Vagina (tissue), 2 donors: ENCODE data around the gene TOX3. TPM values are rescaled to one million over a fixed set of nuclear protein-coding genes. Genes with fewer than 3 reads are reported as not detected.

ENCODE experiments used
- DNase-seq, 2 donors: peaks; one replicate each; pipeline ENCODE4 v3.0.0-alpha.2; 2017; ENCODE audit errors: extremely low spot score in 2 of 2
- H3K27ac ChIP-seq: fragments of 200-600 bp; sonication (generic); one replicate; pipeline ENCODE4 v1.5.1; 2019
- H3K27me3 ChIP-seq: fragments of 200-600 bp; sonication (generic); one replicate; pipeline ENCODE4 v1.5.1; 2019
- H3K36me3 ChIP-seq, 2 donors: fragments of 200-600 bp; sonication (generic); one replicate each; pipeline ENCODE4 v1.5.1; 2017 to 2019
- H3K4me1 ChIP-seq: fragments of 200-600 bp; sonication (generic); one replicate; pipeline ENCODE4 v1.5.1; 2019
- H3K4me3 ChIP-seq, 2 donors: fragments of 200-600 bp; sonication (generic); 1 replicate in 1 of 2; 2 replicates in 1 of 2; pipeline ENCODE4 v1.5.1; 2016 to 2019
- H3K9me3 ChIP-seq: fragments of 200-600 bp; sonication (generic); one replicate; pipeline ENCODE4 v1.5.1; 2019
- POLR2A ChIP-seq, 2 donors: fragments of 450-650 bp; IDR thresholded peaks; one replicate each; pipeline ENCODE4 v1.6.1; 2017; ENCODE audit warnings: antibody characterized with exemption in 2 of 2, mild to moderate bottlenecking in 2 of 2, moderate library complexity in 2 of 2
- POLR2AphosphoS5 ChIP-seq, 2 donors: sonication (generic); formaldehyde crosslinking; IDR thresholded peaks; one replicate each; pipeline ENCODE4 v1.9.0; 2017; ENCODE audit warnings: antibody characterized with exemption in 2 of 2, mild to moderate bottlenecking in 2 of 2, low read depth in 1 of 2; ENCODE audit not compliant: insufficient read depth in 1 of 2
- intact Hi-C: fragments of 100-400 bp; cut with DNase I; formaldehyde crosslinking; loops from one replicate; pipeline ENCODE4 v1.15.1; 2023
- total RNA-seq: library from RNA; depleted of rRNA; stranded (reverse); fragments of >200 nt; gene quantifications from one replicate; pipeline ENCODE4 v1.2.3, GENCODE V29; 2016
- TF ChIP-seq, protein P1 (sequence below), 3 experiments: fragments of 450-650 bp in 2 of 3; fragments of 200-600 bp in 1 of 3; sonication (generic) in 1 of 3; IDR thresholded peaks; one replicate each; pipeline ENCODE4 v1.5.1; 2017 to 2019; ENCODE audit warnings: antibody characterized with exemption in 3 of 3, mild to moderate bottlenecking in 2 of 3, moderate library complexity in 2 of 3

Gene TOX3
- total RNA-seq, 1 donor from 2014 or later, result 1.2 TPM

DNA sequence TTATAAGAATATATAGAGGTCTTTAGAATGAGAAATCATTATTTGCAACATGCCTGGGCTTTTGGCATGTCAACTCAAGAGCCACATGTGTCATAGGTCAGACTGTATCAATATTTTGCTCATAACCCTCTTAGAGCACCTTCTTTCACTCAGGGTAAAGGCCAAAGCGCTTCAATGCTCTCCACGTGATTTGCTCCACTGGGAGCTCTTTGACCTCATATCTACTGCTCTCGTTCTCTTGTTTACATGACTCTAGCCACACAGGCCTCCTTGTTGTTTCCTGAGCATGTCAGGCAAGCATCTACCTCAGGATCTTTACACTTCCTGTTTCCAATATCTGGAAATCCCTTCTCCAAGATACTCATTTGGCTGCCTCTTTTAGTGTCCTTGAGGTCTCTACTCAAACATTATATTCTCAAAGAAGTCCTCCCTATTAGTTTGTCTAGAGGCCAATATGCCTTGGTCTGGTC, 148.4 kb downstream of the TOX3 start:
- H3K27me3 ChIP-seq, result no peaks in the 10 kb centered on the region
- no peaks in the 10 kb centered on the region for H3K9me3 ChIP-seq
- H3K27ac ChIP-seq, result no peak overlapping the region
- H3K4me3 ChIP-seq, result no peak overlapping the region
- intact Hi-C loops, result no loop called here
- no peaks in the 10 kb centered on the region for H3K4me1 ChIP-seq
- DNase-seq, result no peak
- no peak for TF ChIP-seq POLR2AphosphoS5 (IDR thresholded peaks at IDR 0.05; ENCODE audit: insufficient read depth in 1 of 2, low read depth in 1 of 2)
- TF ChIP-seq POLR2A (IDR thresholded peaks at IDR 0.05), result no peak
- TF ChIP-seq, protein P1, sequence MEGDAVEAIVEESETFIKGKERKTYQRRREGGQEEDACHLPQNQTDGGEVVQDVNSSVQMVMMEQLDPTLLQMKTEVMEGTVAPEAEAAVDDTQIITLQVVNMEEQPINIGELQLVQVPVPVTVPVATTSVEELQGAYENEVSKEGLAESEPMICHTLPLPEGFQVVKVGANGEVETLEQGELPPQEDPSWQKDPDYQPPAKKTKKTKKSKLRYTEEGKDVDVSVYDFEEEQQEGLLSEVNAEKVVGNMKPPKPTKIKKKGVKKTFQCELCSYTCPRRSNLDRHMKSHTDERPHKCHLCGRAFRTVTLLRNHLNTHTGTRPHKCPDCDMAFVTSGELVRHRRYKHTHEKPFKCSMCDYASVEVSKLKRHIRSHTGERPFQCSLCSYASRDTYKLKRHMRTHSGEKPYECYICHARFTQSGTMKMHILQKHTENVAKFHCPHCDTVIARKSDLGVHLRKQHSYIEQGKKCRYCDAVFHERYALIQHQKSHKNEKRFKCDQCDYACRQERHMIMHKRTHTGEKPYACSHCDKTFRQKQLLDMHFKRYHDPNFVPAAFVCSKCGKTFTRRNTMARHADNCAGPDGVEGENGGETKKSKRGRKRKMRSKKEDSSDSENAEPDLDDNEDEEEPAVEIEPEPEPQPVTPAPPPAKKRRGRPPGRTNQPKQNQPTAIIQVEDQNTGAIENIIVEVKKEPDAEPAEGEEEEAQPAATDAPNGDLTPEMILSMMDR (IDR thresholded peaks at IDR 0.05), result no peak
- no peaks in the 10 kb centered on the region for H3K36me3 ChIP-seq

DNA sequence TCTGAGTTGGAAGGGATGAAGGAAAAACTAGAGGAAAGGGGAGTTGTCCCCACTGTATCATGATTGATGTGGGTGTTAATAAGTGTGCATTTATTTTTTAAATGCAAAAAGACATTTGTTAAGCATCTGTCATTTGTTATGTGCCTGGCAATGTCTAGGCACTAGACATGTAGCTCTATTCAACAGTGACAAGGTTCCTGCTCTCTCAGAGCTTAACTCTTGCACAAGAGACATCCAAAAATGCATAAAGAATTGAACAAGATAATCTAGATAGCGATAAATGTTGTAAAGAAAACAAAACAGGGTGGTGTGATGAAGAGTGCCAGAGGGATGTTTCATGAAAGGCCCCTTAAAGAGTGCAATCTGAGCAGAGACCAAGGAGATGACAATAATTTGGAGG, 148.9 kb downstream of the TOX3 start:
- Histone ChIP-seq H3K4me1 (no peaks in the 10 kb centered on the region), H3K27me3 (no peaks in the 10 kb centered on the region), H3K36me3 (no peaks in the 10 kb centered on the region), H3K27ac (no peak overlapping the region), H3K4me3 (no peak overlapping the region), H3K9me3 (no peaks in the 10 kb centered on the region)
- no peak for DNase-seq
- intact Hi-C loops, result no loop called here
- TF ChIP-seq, protein P1 (IDR thresholded peaks at IDR 0.05), result no peak
- TF ChIP-seq POLR2A (IDR thresholded peaks at IDR 0.05) (no peak), POLR2AphosphoS5 (IDR thresholded peaks at IDR 0.05; ENCODE audit: insufficient read depth in 1 of 2, low read depth in 1 of 2) (no peak)

DNA sequence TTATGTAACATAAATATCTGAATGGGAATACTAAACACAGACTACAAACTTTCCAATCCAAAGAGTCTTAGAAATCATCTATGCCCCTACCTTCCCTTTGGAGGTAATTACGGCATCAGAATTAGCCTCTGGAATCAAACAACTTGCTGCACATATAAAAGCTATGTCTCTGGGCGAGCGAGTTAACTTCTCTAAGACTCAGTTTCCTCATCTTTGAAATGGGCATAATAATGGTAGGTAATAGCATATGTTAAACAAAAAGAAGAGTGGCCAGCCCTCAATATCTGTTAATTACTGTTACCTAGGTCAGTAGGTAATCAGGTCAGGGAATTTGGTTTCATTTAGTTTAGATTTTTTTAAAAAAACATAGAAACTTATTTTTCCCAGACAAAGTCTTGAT, 153.5 kb downstream of the TOX3 start:
- Histone ChIP-seq H3K27me3 (no peaks in the 10 kb centered on the region), H3K4me1 (no peaks in the 10 kb centered on the region), H3K9me3 (no peaks in the 10 kb centered on the region), H3K4me3 (no peak overlapping the region), H3K36me3 (no peaks in the 10 kb centered on the region), H3K27ac (no peak overlapping the region)
- intact Hi-C loops, result no loop called here
- DNase-seq, result no peak
- no peak for TF ChIP-seq POLR2AphosphoS5 (IDR thresholded peaks at IDR 0.05; ENCODE audit: insufficient read depth in 1 of 2, low read depth in 1 of 2)
- TF ChIP-seq, protein P1 (IDR thresholded peaks at IDR 0.05), result no peak
- no peak for TF ChIP-seq POLR2A (IDR thresholded peaks at IDR 0.05)

DNA sequence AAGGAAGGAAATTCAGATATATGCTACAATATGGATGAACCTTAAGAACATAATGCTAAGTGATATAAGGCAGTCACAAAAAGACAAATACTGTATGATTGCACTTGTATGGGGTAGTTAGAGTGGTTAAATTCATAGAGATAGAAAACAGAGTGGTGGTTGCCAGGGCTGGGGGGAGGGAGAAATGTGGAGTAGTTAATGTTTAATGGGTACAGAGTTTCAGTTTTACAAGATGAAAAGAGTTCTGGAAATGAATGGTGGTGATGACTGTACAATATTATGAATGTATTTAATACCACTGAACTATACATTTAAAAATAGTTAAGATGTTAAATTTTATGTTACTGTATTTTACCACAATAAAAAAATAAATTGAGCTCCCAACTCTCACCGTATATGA, 157.9 kb downstream of the TOX3 start:
- no peak for TF ChIP-seq POLR2A (IDR thresholded peaks at IDR 0.05)
- TF ChIP-seq POLR2AphosphoS5 (IDR thresholded peaks at IDR 0.05; ENCODE audit: insufficient read depth in 1 of 2, low read depth in 1 of 2), result no peak
- TF ChIP-seq, protein P1 (IDR thresholded peaks at IDR 0.05), result no peak
- no peak for DNase-seq
- intact Hi-C loops, result no loop called here
- no peak overlapping the region for H3K27ac ChIP-seq
- no peaks in the 10 kb centered on the region for H3K27me3 ChIP-seq
- no peaks in the 10 kb centered on the region for H3K36me3 ChIP-seq
- H3K4me1 ChIP-seq, result no peaks in the 10 kb centered on the region
- no peak overlapping the region for H3K4me3 ChIP-seq
- no peaks in the 10 kb centered on the region for H3K9me3 ChIP-seq
